Measurements from ENCODE around the gene ACAP3. TPM values are rescaled to one million over a fixed set of nuclear protein-coding genes. Genes with fewer than 3 reads are reported as not detected.

The ACAP3 gene
- total RNA-seq, 4 donors from 2014 or later, result 18.4 to 31.9 (median 25.8) TPM

DNA sequence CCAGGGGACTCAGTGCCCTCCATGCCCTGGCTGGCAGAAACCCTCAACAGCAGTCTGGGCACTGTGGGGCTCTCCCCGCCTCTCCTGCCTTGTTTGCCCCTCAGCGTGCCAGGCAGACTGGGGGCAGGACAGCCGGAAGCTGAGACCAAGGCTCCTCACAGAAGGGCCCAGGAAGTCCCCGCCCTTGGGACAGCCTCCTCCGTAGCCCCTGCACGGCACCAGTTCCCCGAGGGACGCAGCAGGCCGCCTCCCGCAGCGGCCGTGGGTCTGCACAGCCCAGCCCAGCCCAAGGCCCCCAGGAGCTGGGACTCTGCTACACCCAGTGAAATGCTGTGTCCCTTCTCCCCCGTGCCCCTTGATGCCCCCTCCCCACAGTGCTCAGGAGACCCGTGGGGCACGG is 20.5 kb upstream of the ACAP3 start:
- ATAC-seq (no peak), DNase-seq (no peak)
- H3K27me3 ChIP-seq, result no peaks in the 10 kb centered on the region
- in situ Hi-C loops (cut with MboI; ENCODE audit: low sequenced_read_pairs in 4 of 4) (no loop called here), intact Hi-C loops (cut with DNase I; ENCODE audit: low total_unique reads) (no loop called here)
- H3K27ac ChIP-seq, result no peak overlapping the region
- peaks cover 0 to 9% of the 10 kb centered on the region in 2 donors for H3K36me3 ChIP-seq
- TF ChIP-seq, protein P1, sequence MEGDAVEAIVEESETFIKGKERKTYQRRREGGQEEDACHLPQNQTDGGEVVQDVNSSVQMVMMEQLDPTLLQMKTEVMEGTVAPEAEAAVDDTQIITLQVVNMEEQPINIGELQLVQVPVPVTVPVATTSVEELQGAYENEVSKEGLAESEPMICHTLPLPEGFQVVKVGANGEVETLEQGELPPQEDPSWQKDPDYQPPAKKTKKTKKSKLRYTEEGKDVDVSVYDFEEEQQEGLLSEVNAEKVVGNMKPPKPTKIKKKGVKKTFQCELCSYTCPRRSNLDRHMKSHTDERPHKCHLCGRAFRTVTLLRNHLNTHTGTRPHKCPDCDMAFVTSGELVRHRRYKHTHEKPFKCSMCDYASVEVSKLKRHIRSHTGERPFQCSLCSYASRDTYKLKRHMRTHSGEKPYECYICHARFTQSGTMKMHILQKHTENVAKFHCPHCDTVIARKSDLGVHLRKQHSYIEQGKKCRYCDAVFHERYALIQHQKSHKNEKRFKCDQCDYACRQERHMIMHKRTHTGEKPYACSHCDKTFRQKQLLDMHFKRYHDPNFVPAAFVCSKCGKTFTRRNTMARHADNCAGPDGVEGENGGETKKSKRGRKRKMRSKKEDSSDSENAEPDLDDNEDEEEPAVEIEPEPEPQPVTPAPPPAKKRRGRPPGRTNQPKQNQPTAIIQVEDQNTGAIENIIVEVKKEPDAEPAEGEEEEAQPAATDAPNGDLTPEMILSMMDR (IDR thresholded peaks at IDR 0.05 in 4 of 5, conservative IDR thresholded peaks at IDR 0.05 in 1 of 5), result no peak
- TF ChIP-seq POLR2A (IDR thresholded peaks at IDR 0.05), result no peak
- no peaks in the 10 kb centered on the region for H3K9me3 ChIP-seq
- H3K4me1 ChIP-seq, result peaks cover 40 to 46% of the 10 kb centered on the region in 2 donors
- H3K4me3 ChIP-seq, result no peak overlapping the region

DNA sequence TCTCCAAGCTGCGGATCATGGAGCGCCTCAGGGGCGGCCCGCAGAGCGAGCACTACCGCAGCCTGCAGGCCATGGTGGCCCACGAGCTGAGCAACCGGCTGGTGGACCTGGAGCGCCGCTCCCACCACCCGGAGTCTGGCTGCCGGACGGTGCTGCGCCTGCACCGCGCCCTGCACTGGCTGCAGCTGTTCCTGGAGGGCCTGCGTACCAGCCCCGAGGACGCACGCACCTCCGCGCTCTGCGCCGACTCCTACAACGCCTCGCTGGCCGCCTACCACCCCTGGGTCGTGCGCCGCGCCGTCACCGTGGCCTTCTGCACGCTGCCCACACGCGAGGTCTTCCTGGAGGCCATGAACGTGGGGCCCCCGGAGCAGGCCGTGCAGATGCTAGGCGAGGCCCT is 19.6 kb upstream of the ACAP3 start:
- no peak for DNase-seq
- H3K36me3 ChIP-seq, result peaks cover 0 to 9% of the 10 kb centered on the region in 2 donors
- no peak overlapping the region for H3K27ac ChIP-seq
- in situ Hi-C loops (cut with MboI; ENCODE audit: low sequenced_read_pairs in 4 of 4), result no loop called here
- intact Hi-C loops (cut with DNase I; ENCODE audit: low total_unique reads), result no loop called here
- TF ChIP-seq, protein P1 (IDR thresholded peaks at IDR 0.05 in 4 of 5, conservative IDR thresholded peaks at IDR 0.05 in 1 of 5), result no peak
- no peak for TF ChIP-seq POLR2A (IDR thresholded peaks at IDR 0.05)
- no peak for ATAC-seq
- no peak overlapping the region for H3K4me3 ChIP-seq
- no peaks in the 10 kb centered on the region for H3K9me3 ChIP-seq
- no peaks in the 10 kb centered on the region for H3K27me3 ChIP-seq
- H3K4me1 ChIP-seq, result peaks cover 39 to 51% of the 10 kb centered on the region in 2 donors

DNA sequence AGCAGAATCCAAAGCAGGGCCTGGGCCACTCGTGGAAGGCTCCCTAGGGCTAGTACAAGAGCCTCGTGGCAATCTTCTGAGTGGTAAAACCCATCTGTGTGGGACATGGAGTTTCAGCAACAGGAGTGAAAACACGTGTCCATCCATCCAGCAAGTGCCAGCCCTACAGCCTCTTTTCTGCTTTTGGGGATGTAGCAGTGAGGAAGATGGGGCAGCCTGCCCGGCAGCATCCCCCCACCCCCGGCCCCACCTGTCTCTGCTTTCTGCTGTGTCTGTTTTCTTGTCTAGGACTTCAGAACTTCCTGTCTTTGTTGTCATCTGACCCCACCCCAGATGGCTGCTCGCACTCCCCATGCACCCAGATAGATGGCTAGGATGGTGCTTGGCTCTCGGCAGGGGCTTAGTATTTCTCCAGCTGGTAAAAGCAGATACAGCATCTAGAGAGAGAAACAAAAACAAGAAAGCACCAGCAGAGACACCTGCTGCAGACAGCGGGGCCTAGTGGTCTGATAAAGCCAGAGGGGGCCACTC is 18.4 kb upstream of the ACAP3 start:
- Histone ChIP-seq H3K27me3 (no peaks in the 10 kb centered on the region), H3K4me3 (peak overlapping the region; percentile 78 to 95 (median 85)), H3K4me1 (peaks cover 47 to 58% of the 10 kb centered on the region in 2 donors), H3K27ac (peak overlapping the region; percentile 86 to 97 (median 92)), H3K9me3 (no peaks in the 10 kb centered on the region), H3K36me3 (peaks cover 0 to 9% of the 10 kb centered on the region in 2 donors)
- in situ Hi-C loops (cut with MboI; ENCODE audit: low sequenced_read_pairs in 4 of 4), result no loop called here
- intact Hi-C loops (cut with DNase I; ENCODE audit: low total_unique reads), result no loop called here
- DNase-seq (no peak), ATAC-seq (no peak)
- TF ChIP-seq POLR2A (IDR thresholded peaks at IDR 0.05), result no peak
- TF ChIP-seq, protein P1 (IDR thresholded peaks at IDR 0.05 in 4 of 5, conservative IDR thresholded peaks at IDR 0.05 in 1 of 5), result no peak

DNA sequence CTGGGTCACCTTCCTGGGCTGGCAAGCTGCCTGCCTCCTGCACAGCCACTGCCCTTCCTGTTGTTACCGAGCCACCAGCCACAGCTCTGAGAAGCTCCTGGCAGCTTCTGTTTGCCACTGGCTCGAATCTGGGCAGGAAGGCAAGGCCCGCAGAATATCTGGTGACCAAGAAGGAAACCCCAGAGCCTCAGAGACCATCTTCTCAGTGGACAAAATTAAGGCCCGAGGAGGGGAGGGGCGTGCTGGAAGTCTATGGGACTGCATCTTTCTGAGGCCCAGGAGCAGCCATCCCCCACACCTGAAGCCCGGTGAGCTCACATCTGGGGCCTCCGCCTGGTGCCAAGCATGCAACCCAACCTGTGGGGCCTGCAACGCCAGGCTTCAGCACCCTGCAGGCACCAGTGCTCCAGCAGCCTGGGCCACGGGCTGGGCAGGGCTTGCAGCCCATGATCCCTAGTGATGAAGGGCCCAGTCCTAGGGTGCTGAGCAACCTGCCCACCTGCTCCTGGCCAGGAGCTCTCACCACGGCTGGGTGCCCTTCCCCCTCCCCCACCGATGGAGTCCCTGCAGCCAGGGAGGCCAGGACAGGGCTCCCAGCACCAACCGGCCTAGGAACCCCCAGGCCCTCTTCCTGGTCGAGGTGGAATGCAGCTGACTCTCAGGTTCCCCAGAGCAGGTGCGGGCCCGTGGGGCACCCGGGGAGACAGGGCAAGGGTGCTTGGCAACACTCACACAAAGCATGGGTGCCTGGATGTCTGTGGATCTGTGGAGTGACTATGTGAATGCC is 17.8 kb upstream of the ACAP3 start:
- DNase-seq (peak in 1 of 2 donors; percentile 67), ATAC-seq (peak in 1 of 2 donors; percentile 43)
- no peaks in the 10 kb centered on the region for H3K9me3 ChIP-seq
- peak overlapping the region; percentile 78 to 95 (median 85) for H3K4me3 ChIP-seq
- peaks cover 0 to 11% of the 10 kb centered on the region in 2 donors for H3K36me3 ChIP-seq
- H3K27me3 ChIP-seq, result no peaks in the 10 kb centered on the region
- peak overlapping the region; percentile 86 to 97 (median 92) for H3K27ac ChIP-seq
- intact Hi-C loops (cut with DNase I; ENCODE audit: low total_unique reads) (loop anchor here (2.0 kb wide), 2 partner anchors 17 to 23 kb away; partner anchors contain the start of genes DVL1 and PUSL1), in situ Hi-C loops (cut with MboI; ENCODE audit: low sequenced_read_pairs in 4 of 4) (no loop called here)
- peaks cover 47 to 57% of the 10 kb centered on the region in 2 donors for H3K4me1 ChIP-seq
- TF ChIP-seq, protein P1 (IDR thresholded peaks at IDR 0.05 in 4 of 5, conservative IDR thresholded peaks at IDR 0.05 in 1 of 5), result no peak
- TF ChIP-seq POLR2A (IDR thresholded peaks at IDR 0.05), result no peak

All from gastrocnemius medialis (tissue), 4 donors.